ENCODE results near the gene C6orf47. TPM values are rescaled to one million over a fixed set of nuclear protein-coding genes. Genes with fewer than 3 reads are reported as not detected.

C6orf47 gene
- total and polyA plus RNA-seq, 4 donors = 2.0 to 10.8 (median 7.4) TPM

DNA sequence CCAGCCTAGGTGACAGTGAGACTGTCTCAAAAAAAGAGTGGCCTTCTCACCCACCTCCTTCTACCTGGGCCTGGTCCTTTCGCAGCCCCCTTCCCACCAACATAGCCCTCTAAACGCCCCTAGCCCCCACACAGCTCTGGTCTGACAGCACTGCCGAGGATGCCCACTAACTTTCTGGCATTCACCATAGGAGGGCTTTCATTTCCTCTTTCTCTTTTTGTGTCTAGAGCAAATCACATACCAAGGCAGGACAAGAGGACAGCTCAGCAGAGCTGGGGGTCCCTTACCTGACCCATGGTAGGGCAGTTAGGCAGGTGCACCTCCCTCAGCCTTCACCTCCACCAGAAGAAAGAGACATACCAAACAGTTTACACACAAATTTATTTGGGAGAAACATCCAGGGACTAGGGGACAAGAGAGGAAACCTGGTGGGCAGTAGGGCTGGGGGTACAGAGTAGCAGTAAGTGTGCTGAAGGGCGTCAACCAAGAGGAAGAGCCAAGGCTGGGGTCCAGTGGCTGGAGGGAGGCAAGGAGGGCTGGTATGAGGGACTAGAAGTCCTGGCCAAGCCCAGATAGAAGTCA lies 15.8 kb upstream of the C6orf47 start:
- Histone ChIP-seq H3K27me3 (ENCODE audit: control insufficient read depth in 4 of 4, insufficient read depth in 4 of 4, low read length in 3 of 4) (no peaks in the 10 kb centered on the region), H3K4me3 (ENCODE audit: low read depth in 1 of 3, low read length in 3 of 3) (no peak overlapping the region), H3K27ac (ENCODE audit: low read depth in 1 of 2, low read length in 2 of 2) (no peak overlapping the region), H3K4me1 (ENCODE audit: control insufficient read depth in 4 of 4, insufficient read depth in 4 of 4, low read length in 3 of 4) (peaks cover 1 to 13% (median 8%) of the 10 kb centered on the region in 4 donors), H3K9ac (ENCODE audit: low read depth in 1 of 2, low read length in 2 of 2) (no peak overlapping the region), H3K9me3 (ENCODE audit: control insufficient read depth in 4 of 4, low read length in 3 of 4) (no peaks in the 10 kb centered on the region), H3K36me3 (ENCODE audit: control insufficient read depth in 4 of 4, insufficient read depth in 3 of 4, low read depth in 1 of 4, low read length in 3 of 4) (peaks cover 2 to 17% (median 10%) of the 10 kb centered on the region in 4 donors)
- DNase-seq (ENCODE audit: low spot score) = no peak
- TF ChIP-seq, protein P1, sequence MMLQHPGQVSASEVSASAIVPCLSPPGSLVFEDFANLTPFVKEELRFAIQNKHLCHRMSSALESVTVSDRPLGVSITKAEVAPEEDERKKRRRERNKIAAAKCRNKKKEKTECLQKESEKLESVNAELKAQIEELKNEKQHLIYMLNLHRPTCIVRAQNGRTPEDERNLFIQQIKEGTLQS (IDR thresholded peaks at IDR 0.05) = no peak
- TF ChIP-seq RAD21 (IDR thresholded peaks at IDR 0.05) = no peak
- no peak for TF ChIP-seq RXRA (IDR thresholded peaks at IDR 0.05)
- 86% methylated on average over 4 of the region's 4 CpGs for WGBS

DNA sequence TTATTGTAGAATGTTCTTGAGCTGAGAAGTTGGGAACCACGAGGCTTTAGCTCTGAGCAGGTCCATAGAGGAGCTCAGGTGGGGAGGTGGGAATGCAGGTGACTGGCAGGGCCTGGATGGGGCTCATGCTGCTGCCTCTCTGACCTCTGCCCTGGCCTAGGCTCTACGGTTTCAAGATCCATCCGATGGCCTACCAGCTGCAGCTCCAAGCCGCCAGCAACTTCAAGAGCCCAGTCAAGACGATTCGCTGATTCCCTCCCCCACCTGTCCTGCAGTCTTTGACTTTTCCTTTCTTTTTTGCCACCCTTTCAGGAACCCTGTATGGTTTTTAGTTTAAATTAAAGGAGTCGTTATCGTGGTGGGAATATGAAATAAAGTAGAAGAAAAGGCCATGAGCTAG lies 9.1 kb upstream of the C6orf47 start, which contains the start of gene LY6G5B:
TSS of gene LY6G5B (plus strand) at position 301 of the 400 bp plus-strand sequence. CDS start 975 bp downstream, outside the sequence.
- DNase-seq (ENCODE audit: low spot score) = no peak
- Histone ChIP-seq H3K4me1 (ENCODE audit: control insufficient read depth in 4 of 4, insufficient read depth in 4 of 4, low read length in 3 of 4) (peaks cover 0 to 17% (median 8%) of the 10 kb centered on the region in 4 donors), H3K4me3 (ENCODE audit: low read depth in 1 of 3, low read length in 3 of 3) (no peak within 1 kb of the TSS), H3K27me3 (ENCODE audit: control insufficient read depth in 4 of 4, insufficient read depth in 4 of 4, low read length in 3 of 4) (no peaks in the 10 kb centered on the region), H3K9me3 (ENCODE audit: control insufficient read depth in 4 of 4, low read length in 3 of 4) (no peaks in the 10 kb centered on the region), H3K27ac (ENCODE audit: low read depth in 1 of 2, low read length in 2 of 2) (no peak within 1 kb of the TSS), H3K9ac (ENCODE audit: low read depth in 1 of 2, low read length in 2 of 2) (no peak within 1 kb of the TSS), H3K36me3 (ENCODE audit: control insufficient read depth in 4 of 4, insufficient read depth in 3 of 4, low read depth in 1 of 4, low read length in 3 of 4) (peaks cover 17 to 55% (median 48%) of the 10 kb centered on the region in 4 donors)
- WGBS = 85% methylated on average over 8 of the region's 8 CpGs
- TF ChIP-seq YY1 (IDR thresholded peaks at IDR 0.05) (no peak), GABPA (IDR thresholded peaks at IDR 0.05 in 1 of 2, conservative IDR thresholded peaks at IDR 0.05 in 1 of 2) (no peak), NR2F2 (IDR thresholded peaks at IDR 0.05) (no peak), EGR1 (IDR thresholded peaks at IDR 0.05; ENCODE audit: low read depth in 2 of 2) (no peak), TAF1 (conservative IDR thresholded peaks at IDR 0.05) (no peak), HNF4G (IDR thresholded peaks at IDR 0.05) (no peak), RXRA (IDR thresholded peaks at IDR 0.05) (no peak), HNF4A (conservative IDR thresholded peaks at IDR 0.05) (no peak), RAD21 (IDR thresholded peaks at IDR 0.05) (no peak), SP1 (IDR thresholded peaks at IDR 0.05) (no peak), FOXA2 (IDR thresholded peaks at IDR 0.05) (no peak), FOXA1 (IDR thresholded peaks at IDR 0.05) (no peak), JUND (IDR thresholded peaks at IDR 0.05) (no peak)
- TF ChIP-seq, protein P2, sequence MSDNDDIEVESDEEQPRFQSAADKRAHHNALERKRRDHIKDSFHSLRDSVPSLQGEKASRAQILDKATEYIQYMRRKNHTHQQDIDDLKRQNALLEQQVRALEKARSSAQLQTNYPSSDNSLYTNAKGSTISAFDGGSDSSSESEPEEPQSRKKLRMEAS (IDR thresholded peaks at IDR 0.05) = no peak
- TF ChIP-seq, protein P3, sequence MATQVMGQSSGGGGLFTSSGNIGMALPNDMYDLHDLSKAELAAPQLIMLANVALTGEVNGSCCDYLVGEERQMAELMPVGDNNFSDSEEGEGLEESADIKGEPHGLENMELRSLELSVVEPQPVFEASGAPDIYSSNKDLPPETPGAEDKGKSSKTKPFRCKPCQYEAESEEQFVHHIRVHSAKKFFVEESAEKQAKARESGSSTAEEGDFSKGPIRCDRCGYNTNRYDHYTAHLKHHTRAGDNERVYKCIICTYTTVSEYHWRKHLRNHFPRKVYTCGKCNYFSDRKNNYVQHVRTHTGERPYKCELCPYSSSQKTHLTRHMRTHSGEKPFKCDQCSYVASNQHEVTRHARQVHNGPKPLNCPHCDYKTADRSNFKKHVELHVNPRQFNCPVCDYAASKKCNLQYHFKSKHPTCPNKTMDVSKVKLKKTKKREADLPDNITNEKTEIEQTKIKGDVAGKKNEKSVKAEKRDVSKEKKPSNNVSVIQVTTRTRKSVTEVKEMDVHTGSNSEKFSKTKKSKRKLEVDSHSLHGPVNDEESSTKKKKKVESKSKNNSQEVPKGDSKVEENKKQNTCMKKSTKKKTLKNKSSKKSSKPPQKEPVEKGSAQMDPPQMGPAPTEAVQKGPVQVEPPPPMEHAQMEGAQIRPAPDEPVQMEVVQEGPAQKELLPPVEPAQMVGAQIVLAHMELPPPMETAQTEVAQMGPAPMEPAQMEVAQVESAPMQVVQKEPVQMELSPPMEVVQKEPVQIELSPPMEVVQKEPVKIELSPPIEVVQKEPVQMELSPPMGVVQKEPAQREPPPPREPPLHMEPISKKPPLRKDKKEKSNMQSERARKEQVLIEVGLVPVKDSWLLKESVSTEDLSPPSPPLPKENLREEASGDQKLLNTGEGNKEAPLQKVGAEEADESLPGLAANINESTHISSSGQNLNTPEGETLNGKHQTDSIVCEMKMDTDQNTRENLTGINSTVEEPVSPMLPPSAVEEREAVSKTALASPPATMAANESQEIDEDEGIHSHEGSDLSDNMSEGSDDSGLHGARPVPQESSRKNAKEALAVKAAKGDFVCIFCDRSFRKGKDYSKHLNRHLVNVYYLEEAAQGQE (IDR thresholded peaks at IDR 0.05) = no peak
- TF ChIP-seq, protein P1 (IDR thresholded peaks at IDR 0.05) = no peak
- TF ChIP-seq, protein P4, sequence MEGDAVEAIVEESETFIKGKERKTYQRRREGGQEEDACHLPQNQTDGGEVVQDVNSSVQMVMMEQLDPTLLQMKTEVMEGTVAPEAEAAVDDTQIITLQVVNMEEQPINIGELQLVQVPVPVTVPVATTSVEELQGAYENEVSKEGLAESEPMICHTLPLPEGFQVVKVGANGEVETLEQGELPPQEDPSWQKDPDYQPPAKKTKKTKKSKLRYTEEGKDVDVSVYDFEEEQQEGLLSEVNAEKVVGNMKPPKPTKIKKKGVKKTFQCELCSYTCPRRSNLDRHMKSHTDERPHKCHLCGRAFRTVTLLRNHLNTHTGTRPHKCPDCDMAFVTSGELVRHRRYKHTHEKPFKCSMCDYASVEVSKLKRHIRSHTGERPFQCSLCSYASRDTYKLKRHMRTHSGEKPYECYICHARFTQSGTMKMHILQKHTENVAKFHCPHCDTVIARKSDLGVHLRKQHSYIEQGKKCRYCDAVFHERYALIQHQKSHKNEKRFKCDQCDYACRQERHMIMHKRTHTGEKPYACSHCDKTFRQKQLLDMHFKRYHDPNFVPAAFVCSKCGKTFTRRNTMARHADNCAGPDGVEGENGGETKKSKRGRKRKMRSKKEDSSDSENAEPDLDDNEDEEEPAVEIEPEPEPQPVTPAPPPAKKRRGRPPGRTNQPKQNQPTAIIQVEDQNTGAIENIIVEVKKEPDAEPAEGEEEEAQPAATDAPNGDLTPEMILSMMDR (IDR thresholded peaks at IDR 0.05; ENCODE audit: low read depth, low read length, missing input control) = no peak

All from liver (tissue), 9 donors.